Lower leg skin (tissue), 3 donors: Measurements from ENCODE around the gene SPEF1.

Source experiments
- CTCF ChIP-seq, 3 donors: fragments of 450-650 bp; IDR thresholded peaks; one replicate each; pipeline ENCODE4 v1.5.1; 2016; ENCODE audit warnings: antibody characterized with exemption in 3 of 3, mild to moderate bottlenecking in 3 of 3, moderate library complexity in 2 of 3
- POLR2A ChIP-seq, 2 donors: fragments of 450-650 bp; IDR thresholded peaks; one replicate each; pipeline ENCODE4 v1.6.1; 2016 to 2017; ENCODE audit warnings: antibody characterized with exemption in 2 of 2, mild to moderate bottlenecking in 1 of 2, moderate library complexity in 1 of 2

- TF ChIP-seq CTCF (IDR thresholded peaks at IDR 0.05) (no peak), POLR2A (IDR thresholded peaks at IDR 0.05) (no peak)
These were observed 24.0 kb downstream of the SPEF1 start for GRCh38 chr20:3757268-3757667.
